Adrenal gland (tissue), 12 donors: ENCODE measurements around the gene TACR2. TPM values are rescaled to one million over a fixed set of nuclear protein-coding genes. Genes with fewer than 3 reads are reported as not detected.

ENCODE experiments used
- DNase-seq, 7 donors: peaks; one replicate each; pipeline ENCODE4 v3.0.0-alpha.2; 2019 to 2020
- H3K27ac ChIP-seq, 5 donors: fragments of 200-600 bp; sonication (generic) in 4 of 5; 1 replicate in 3 of 5; 2 replicates in 2 of 5; pipeline versions ENCODE4 v1.5.1 to v1.8.0; 2016 to 2020; ENCODE audit warnings: mild to moderate bottlenecking in 1 of 5
- H3K27me3 ChIP-seq: fragments of 200-600 bp; 2 replicates; pipeline ENCODE4 v1.8.0; 2021
- H3K36me3 ChIP-seq, 2 donors: fragments of 200-600 bp; replicated peaks in 1 of 2; 1 replicate in 1 of 2; 2 replicates in 1 of 2; pipeline versions ENCODE4 v1.5.1 to v1.8.0; 2018 to 2022
- H3K4me1 ChIP-seq, 2 donors: fragments of 200-600 bp; replicated peaks in 1 of 2; 1 replicate in 1 of 2; 2 replicates in 1 of 2; pipeline versions ENCODE4 v1.5.1 to v1.8.0; 2018 to 2021
- H3K4me3 ChIP-seq, 4 donors: fragments of 200-600 bp; sonication (generic) in 3 of 4; one replicate each; pipeline ENCODE4 v1.5.1; 2016 to 2018
- H3K9me3 ChIP-seq, 3 donors: fragments of 200-600 bp; sonication (generic) in 1 of 3; replicated peaks in 1 of 3; 1 replicate in 2 of 3; 2 replicates in 1 of 3; pipeline versions ENCODE4 v1.5.1 to v1.8.0; 2016 to 2021
- CTCF ChIP-seq, 6 experiments: fragments of 450-650 bp in 4 of 6; fragments of 200-600 bp in 2 of 6; sonication (generic) in 1 of 6; IDR thresholded peaks; 1 replicate in 5 of 6; 2 replicates in 1 of 6; pipeline versions ENCODE4 v1.5.1 to v1.8.0; 2016 to 2021; ENCODE audit warnings: antibody characterized with exemption in 6 of 6, mild to moderate bottlenecking in 2 of 6, moderate library complexity in 1 of 6
- POLR2A ChIP-seq, 2 donors: fragments of 450-650 bp; IDR thresholded peaks; one replicate each; pipeline ENCODE4 v1.6.1; 2017; ENCODE audit warnings: antibody characterized with exemption in 2 of 2, mild to moderate bottlenecking in 2 of 2, moderate library complexity in 1 of 2
- WGBS, 4 donors: extraction: QIAGEN DNeasy Blood & Tissue Kit in 2 of 4; methylation state at CpG; one replicate each; pipeline versions ENCODE4 v1.1.5 to v1.1.7; 2013 to 2017; 5-methylcytosine and 5-hydroxymethylcytosine counted together
- intact Hi-C, 2 donors: fragments of 100-400 bp; cut with DNase I; formaldehyde crosslinking; loops; one replicate each; pipeline versions ENCODE4 v1.14.1 to v1.15.0; 2022 to 2023
- polyA plus RNA-seq, 3 donors: library from polyadenylated mRNA; stranded (reverse); fragments of 200-250 nt in 2 of 3; fragments of 350-450 nt in 1 of 3; fragmentation: Illumina TruSeq in 1 of 3; extraction: RNeasy Lipid Tissue Mini Kit (QIAGEN cat#74804) in 1 of 3; gene quantifications; one replicate each; pipeline ENCODE4 v1.2.3, GENCODE V29; 2013 to 2014
- total RNA-seq, 9 donors: library from RNA; depleted of rRNA in 4 of 9; stranded (reverse); fragments of >200 nt in 4 of 9; fragments of 120-200 nt in 1 of 9; fragmentation: NEBNext Ultra II Directional in 1 of 9; extraction: Animal tissue kit (Norgen Biotek cat#: 25700) in 1 of 9; gene quantifications; one replicate each; pipeline versions ENCODE4 v1.1.0 to v1.2.4, GENCODE V29; 2013 to 2023
- donor health status: healthy with polysubstance abuse.
- donor health status: Bipolar disorder and iron deficiency.
- donor health status: DM: yes; HTN: yes; CAD: no.
- donor health status: DM: no; HTN: no; CAD: no.
- donor health status: DM: no; HTN: no; CAD: no.
- donor health status: DM: yes; HTN: yes; CAD: no.

The TACR2 gene
- total and polyA plus RNA-seq, 12 donors = 0.11 to 0.55 (median 0.35) TPM; not detected in 3

DNA sequence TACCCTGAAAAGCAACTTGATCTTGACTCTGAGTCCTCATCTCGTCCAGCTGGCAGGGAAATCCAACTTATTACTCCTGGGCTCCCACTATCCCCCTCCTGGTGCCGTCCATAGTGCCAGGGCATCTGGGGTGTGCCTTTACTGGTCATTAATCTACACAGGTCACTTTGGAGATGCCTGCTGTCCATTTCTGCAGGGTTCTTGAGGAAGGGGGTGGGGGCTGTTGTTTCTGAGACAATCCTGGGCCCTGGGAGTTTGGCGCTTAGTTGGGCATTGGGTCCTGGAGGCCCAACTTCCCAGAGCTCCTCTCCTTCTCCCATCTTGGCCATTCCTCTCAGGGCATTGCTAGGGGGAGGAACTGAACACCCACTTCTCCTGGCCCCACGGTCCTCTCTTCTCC is 6.0 kb upstream of the TACR2 start:
- no peaks in the 10 kb centered on the region for H3K9me3 ChIP-seq
- no peak for DNase-seq
- no peaks in the 10 kb centered on the region for H3K4me1 ChIP-seq
- WGBS, 4 donors = 78 to 90% (median 85%) methylated on average over 4 of the region's 4 CpGs
- H3K4me3 ChIP-seq = no peak overlapping the region
- H3K27me3 ChIP-seq = no peaks in the 10 kb centered on the region
- TF ChIP-seq POLR2A (IDR thresholded peaks at IDR 0.05) (no peak), CTCF (IDR thresholded peaks at IDR 0.05) (no peak)
- intact Hi-C loops = loop anchor here in 1 of 2 donors (10.0 kb wide), 1 partner anchor 212 kb away; the partner anchor contains the start of gene FAM241B
- no peak overlapping the region for H3K27ac ChIP-seq
- no peaks in the 10 kb centered on the region for H3K36me3 ChIP-seq

DNA sequence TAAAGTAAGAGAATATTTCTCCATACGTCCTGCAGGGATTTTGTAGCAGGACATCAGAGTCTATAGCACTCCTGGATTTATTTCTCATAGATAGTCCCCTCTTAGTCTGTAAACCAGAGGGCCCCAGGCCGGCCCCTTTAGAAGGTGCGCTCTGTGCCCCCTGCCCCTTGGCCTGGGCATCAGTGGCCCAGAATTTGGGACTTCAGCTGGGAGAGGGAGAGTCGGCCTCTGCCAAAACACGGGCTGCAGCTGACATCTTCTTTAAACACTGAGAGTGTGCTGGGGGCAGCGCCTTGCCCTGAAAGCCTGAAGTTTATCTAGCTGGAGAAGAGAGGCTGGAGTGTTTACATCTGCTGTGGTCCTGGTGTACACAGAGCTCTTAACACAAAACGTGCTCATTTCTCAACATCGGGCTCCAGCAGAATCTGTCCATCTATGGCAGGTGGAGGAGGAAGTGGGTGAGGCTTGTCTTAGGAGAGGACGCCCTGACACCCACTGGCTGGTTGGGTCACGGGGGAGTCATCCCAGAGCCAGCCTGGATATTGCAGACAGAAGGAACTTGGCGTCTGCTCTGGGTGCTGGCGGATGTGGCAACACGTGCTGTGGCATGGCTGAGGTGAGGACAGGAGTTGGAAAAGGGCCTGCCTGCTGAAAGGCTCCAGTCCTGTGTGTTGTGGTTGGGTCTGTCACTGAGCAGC is 5.0 kb upstream of the TACR2 start:
- TF ChIP-seq POLR2A (IDR thresholded peaks at IDR 0.05) (no peak), CTCF (IDR thresholded peaks at IDR 0.05) (no peak)
- Histone ChIP-seq H3K4me1 (no peaks in the 10 kb centered on the region), H3K27me3 (no peaks in the 10 kb centered on the region), H3K9me3 (no peaks in the 10 kb centered on the region), H3K36me3 (no peaks in the 10 kb centered on the region), H3K4me3 (no peak overlapping the region), H3K27ac (no peak overlapping the region)
- intact Hi-C loops = loop anchor here in 1 of 2 donors (10.0 kb wide), 1 partner anchor 213 kb away; the partner anchor contains the start of gene FAM241B
- WGBS, 4 donors = 77 to 81% (median 80%) methylated on average over 6 to 13 of the region's 13 CpGs
- DNase-seq = no peak

DNA sequence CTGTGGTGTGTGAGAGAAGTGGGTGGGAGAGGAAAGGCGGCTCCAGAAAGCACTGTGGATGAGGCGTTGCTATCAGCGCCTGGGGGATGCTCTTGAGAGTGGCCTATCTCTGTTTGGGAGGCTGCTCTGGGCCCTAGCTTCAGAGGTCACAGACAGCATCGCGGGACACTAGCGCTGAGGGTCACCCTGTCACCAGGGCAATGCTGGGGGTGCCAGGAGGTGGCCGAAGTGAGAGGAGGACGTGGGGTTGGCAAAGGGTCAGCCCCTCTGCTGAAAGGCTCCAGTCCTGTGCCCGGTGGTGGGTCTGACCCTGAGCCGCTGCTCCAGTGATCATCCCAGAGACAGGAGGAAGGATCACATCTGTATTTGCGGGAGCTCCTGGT is 3.0 kb upstream of the TACR2 start:
- H3K27me3 ChIP-seq = no peaks in the 10 kb centered on the region
- H3K9me3 ChIP-seq = no peaks in the 10 kb centered on the region
- no peak overlapping the region for H3K27ac ChIP-seq
- no peak for DNase-seq
- H3K4me3 ChIP-seq = no peak overlapping the region
- 80 to 89% (median 83%) methylated on average over 9 to 11 of the region's 11 CpGs for WGBS, 4 donors
- H3K36me3 ChIP-seq = no peaks in the 10 kb centered on the region
- H3K4me1 ChIP-seq = no peaks in the 10 kb centered on the region
- intact Hi-C loops = loop anchor here in 1 of 2 donors (10.0 kb wide), 1 partner anchor 215 kb away; the partner anchor contains the start of gene FAM241B
- TF ChIP-seq POLR2A (IDR thresholded peaks at IDR 0.05) (no peak), CTCF (IDR thresholded peaks at IDR 0.05) (no peak)

- DNase-seq = no peak
- H3K4me3 ChIP-seq = no peak overlapping the region
- no peak overlapping the region for H3K27ac ChIP-seq
- intact Hi-C loops = no loop called here
- H3K9me3 ChIP-seq = no peaks in the 10 kb centered on the region
- no peak for TF ChIP-seq POLR2A (IDR thresholded peaks at IDR 0.05)
- no peak for TF ChIP-seq CTCF (IDR thresholded peaks at IDR 0.05)
- H3K27me3 ChIP-seq = no peaks in the 10 kb centered on the region
- H3K4me1 ChIP-seq = no peaks in the 10 kb centered on the region
- 89 to 93% (median 92%) methylated on average over 17 to 18 of the region's 18 CpGs for whole genome bisulfite sequencing, 4 donors
- H3K36me3 ChIP-seq = no peaks in the 10 kb centered on the region
Observed at GRCh38 chr10:69419096-69419743, 2.5 kb upstream of the TACR2 start.
